NOMO-1 (cell line): ENCODE data around the gene NCCRP1.
"Not testable (repeated sequence)": the region's sequence is repeated elsewhere in the genome, so short reads cannot be mapped to it uniquely, and the experiment has no call there.

ENCODE experiments used
- DNase-seq, 2 experiments: peaks; one replicate each; lab custom pipeline; 2025; ENCODE audit not compliant: unreplicated experiment in 2 of 2; lab: John Stamatoyannopoulos, UW

NCCRP1 gene

GRCh38 chr19:39238209-39238608, 41.4 kb downstream of the NCCRP1 start:
- no peak for DNase-seq

GRCh38 chr19:39238944-39239343, 42.2 kb downstream of the NCCRP1 start:
- no peak for DNase-seq

GRCh38 chr19:39240421-39240820, 43.7 kb downstream of the NCCRP1 start:
- no peak for DNase-seq

- not testable (repeated sequence) for DNase-seq
Measured at GRCh38 chr19:39243741-39244140, 47.0 kb downstream of the NCCRP1 start.

- DNase-seq, result not testable (repeated sequence)
Measured at GRCh38 chr19:39244410-39245100, 47.8 kb downstream of the NCCRP1 start, which contains the start of gene IFNL3. IFNL3 (minus strand) TSS chr19:39245006; CDS start chr19:39244967, 39 bp downstream.

- not testable (repeated sequence) for DNase-seq
Measured at GRCh38 chr19:39245166-39245565, 48.4 kb downstream of the NCCRP1 start.

GRCh38 chr19:39246951-39247669, 50.3 kb downstream of the NCCRP1 start:
- no peak for DNase-seq

- DNase-seq, result no peak
Measured at GRCh38 chr19:39247701-39248664, 51.2 kb downstream of the NCCRP1 start.

GRCh38 chr19:39248806-39249205, 52.0 kb downstream of the NCCRP1 start, which contains the start of gene IFNL4:
IFNL4 (minus strand) TSS chr19:39248856.
- no peak for DNase-seq

- DNase-seq, result no peak
Measured at GRCh38 chr19:39251081-39251480, 54.3 kb downstream of the NCCRP1 start.
